Measurements from ENCODE around the gene CD84.

- TF ChIP-seq POLR2A (IDR thresholded peaks at IDR 0.05) (no peak), POLR2AphosphoS5 (IDR thresholded peaks at IDR 0.05; ENCODE audit: insufficient read depth in 1 of 2, low read depth in 1 of 2) (no peak)
- TF ChIP-seq, protein P1, sequence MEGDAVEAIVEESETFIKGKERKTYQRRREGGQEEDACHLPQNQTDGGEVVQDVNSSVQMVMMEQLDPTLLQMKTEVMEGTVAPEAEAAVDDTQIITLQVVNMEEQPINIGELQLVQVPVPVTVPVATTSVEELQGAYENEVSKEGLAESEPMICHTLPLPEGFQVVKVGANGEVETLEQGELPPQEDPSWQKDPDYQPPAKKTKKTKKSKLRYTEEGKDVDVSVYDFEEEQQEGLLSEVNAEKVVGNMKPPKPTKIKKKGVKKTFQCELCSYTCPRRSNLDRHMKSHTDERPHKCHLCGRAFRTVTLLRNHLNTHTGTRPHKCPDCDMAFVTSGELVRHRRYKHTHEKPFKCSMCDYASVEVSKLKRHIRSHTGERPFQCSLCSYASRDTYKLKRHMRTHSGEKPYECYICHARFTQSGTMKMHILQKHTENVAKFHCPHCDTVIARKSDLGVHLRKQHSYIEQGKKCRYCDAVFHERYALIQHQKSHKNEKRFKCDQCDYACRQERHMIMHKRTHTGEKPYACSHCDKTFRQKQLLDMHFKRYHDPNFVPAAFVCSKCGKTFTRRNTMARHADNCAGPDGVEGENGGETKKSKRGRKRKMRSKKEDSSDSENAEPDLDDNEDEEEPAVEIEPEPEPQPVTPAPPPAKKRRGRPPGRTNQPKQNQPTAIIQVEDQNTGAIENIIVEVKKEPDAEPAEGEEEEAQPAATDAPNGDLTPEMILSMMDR (IDR thresholded peaks at IDR 0.05) = no peak
These were observed 39.7 kb downstream of the CD84 start for GRCh38 chr1:160539684-160539989.
